HUES64 (cell line): ENCODE measurements around the gene USP8.
"Not testable (repeated sequence)": the region's sequence is repeated elsewhere in the genome, so short reads cannot be mapped to it uniquely, and the experiment has no call there.

Source experiments
- H3K27ac ChIP-seq: 2 replicates; pipeline ENCODE4 v1.7.0; 2013; ENCODE audit warnings: low read depth, low read length, inconsistent platforms
- H3K27me3 ChIP-seq: 2 replicates; pipeline ENCODE4 v1.6.1; 2013; ENCODE audit warnings: mild to moderate bottlenecking, low read length; ENCODE audit not compliant: insufficient read depth
- H3K36me3 ChIP-seq: 2 replicates; pipeline ENCODE4 v1.6.1; 2013; ENCODE audit warnings: mild to moderate bottlenecking, low read length; ENCODE audit not compliant: insufficient read depth
- H3K4me1 ChIP-seq: 2 replicates; pipeline ENCODE4 v1.6.1; 2013; ENCODE audit warnings: mild to moderate bottlenecking, low read length, moderate library complexity; ENCODE audit not compliant: insufficient read depth
- H3K4me3 ChIP-seq: 2 replicates; pipeline ENCODE4 v1.5.1; 2013; ENCODE audit warnings: mild to moderate bottlenecking, low read length, moderate library complexity
- H3K9ac ChIP-seq: 2 replicates; pipeline ENCODE4 v1.6.1; 2013; ENCODE audit warnings: mild to moderate bottlenecking, low read depth, low read length
- H3K9me3 ChIP-seq: 2 replicates; pipeline ENCODE4 v1.6.1; 2013; ENCODE audit warnings: low read depth, low read length; ENCODE audit not compliant: insufficient read depth
- WGBS: fragments of 150-250, 120-280 bp; methylation state at CpG from one replicate; pipeline ENCODE4 v1.1.7; 2013; ENCODE audit warnings: missing lambda C conversion rate; 5-methylcytosine and 5-hydroxymethylcytosine counted together

Gene USP8

GRCh38 chr15:50500352-50500751 is 76.1 kb downstream of the USP8 start:
- WGBS = 96% methylated on average over 3 of the region's 3 CpGs
- Histone ChIP-seq H3K9me3 (peaks cover 2% of the 10 kb centered on the region; the same call in 1 of the 2 replicates), H3K27me3 (no peaks in the 10 kb centered on the region), H3K4me1 (no peaks in the 10 kb centered on the region), H3K9ac (no peak overlapping the region), H3K4me3 (no peak overlapping the region), H3K27ac (no peak overlapping the region), H3K36me3 (peaks cover 72% of the 10 kb centered on the region)

DNA sequence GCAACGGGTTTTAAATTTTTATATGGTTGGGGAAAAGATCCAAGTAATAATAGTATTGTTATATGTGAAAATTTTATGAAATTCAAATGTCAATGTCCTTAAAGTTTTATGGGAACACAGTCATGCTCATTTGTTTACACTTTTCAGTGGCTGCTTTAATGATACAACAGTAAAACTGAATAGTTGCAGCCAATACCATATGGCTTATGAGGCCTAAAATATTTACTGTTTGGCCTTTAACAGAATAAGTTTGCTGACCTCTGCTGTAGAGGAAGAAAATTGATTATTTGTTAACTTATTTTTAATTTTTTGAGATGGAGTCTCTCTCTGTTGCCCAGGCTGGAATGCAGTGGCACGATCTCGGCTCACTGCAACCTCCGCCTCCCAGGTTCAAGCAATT is 77.6 kb downstream of the USP8 start:
- H3K27ac ChIP-seq = no peak overlapping the region
- H3K4me3 ChIP-seq = no peak overlapping the region
- H3K9ac ChIP-seq = no peak overlapping the region
- WGBS = 94% methylated on average over 4 of the region's 4 CpGs
- H3K36me3 ChIP-seq = peaks cover 57% of the 10 kb centered on the region
- no peaks in the 10 kb centered on the region for H3K27me3 ChIP-seq
- H3K9me3 ChIP-seq = no peaks in the 10 kb centered on the region
- peaks cover 8% of the 10 kb centered on the region for H3K4me1 ChIP-seq

GRCh38 chr15:50503144-50503543 is 78.9 kb downstream of the USP8 start:
- Histone ChIP-seq H3K36me3 (peaks cover 44% of the 10 kb centered on the region), H3K4me1 (peaks cover 8% of the 10 kb centered on the region), H3K27me3 (no peaks in the 10 kb centered on the region), H3K27ac (no peak overlapping the region), H3K9me3 (no peaks in the 10 kb centered on the region), H3K9ac (no peak overlapping the region), H3K4me3 (no peak overlapping the region)
- 90% methylated on average over 7 of the region's 7 CpGs for WGBS

DNA sequence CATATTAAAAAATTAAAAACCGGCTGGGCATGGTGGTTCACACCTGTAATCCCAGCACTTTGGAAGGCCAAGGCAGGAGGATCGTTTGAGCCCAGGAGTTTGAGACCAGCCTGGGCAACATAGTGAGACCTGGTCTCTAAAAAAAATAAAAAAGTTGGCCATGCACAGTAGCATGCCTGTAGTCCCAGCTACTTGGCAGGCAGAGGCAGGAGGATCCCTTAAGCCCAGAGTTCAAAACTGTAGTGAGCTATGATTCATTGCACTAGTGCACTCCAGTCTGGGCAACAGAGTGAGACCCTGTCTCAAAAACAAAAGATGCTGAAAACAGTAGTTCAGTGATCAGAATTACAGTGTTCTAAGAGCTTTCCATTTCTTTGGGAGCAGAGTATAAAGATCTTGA is 81.5 kb downstream of the USP8 start:
- WGBS = 82% methylated on average over 2 of the region's 2 CpGs
- peaks cover 19% of the 10 kb centered on the region for H3K36me3 ChIP-seq

DNA sequence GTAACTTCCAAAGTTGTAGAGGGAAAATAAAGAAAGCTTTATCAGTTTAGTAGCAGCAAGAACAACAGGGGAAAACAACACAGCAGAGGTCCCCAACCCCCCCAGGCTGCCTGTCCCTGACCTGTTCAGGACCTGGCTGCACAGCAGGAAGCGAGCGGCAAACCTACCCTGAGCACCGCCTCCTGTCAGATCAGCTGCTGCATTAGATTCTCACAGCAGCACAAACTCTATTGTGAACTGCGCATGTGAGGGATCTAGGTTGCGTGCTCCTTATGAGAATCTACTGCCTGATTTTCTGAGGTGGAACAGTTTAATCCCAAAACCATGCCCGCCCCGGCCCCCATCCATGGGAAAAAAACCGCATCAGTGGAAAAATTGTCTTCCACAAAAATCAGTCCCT is 81.9 kb downstream of the USP8 start:
- Histone ChIP-seq H3K27me3 (no peaks in the 10 kb centered on the region), H3K4me1 (peaks cover 8% of the 10 kb centered on the region), H3K36me3 (peaks cover 14% of the 10 kb centered on the region), H3K4me3 (no peak overlapping the region), H3K27ac (no peak overlapping the region), H3K9me3 (no peaks in the 10 kb centered on the region), H3K9ac (no peak overlapping the region)
- 48% methylated on average over 8 of the region's 8 CpGs for WGBS

More for the DNA sequence above, 81.5 kb downstream of the USP8 start:
- H3K9ac ChIP-seq, H3K9me3 ChIP-seq, H3K27me3 ChIP-seq, H3K27ac ChIP-seq, H3K4me3 ChIP-seq, H3K4me1 ChIP-seq: not testable (repeated sequence)

DNA sequence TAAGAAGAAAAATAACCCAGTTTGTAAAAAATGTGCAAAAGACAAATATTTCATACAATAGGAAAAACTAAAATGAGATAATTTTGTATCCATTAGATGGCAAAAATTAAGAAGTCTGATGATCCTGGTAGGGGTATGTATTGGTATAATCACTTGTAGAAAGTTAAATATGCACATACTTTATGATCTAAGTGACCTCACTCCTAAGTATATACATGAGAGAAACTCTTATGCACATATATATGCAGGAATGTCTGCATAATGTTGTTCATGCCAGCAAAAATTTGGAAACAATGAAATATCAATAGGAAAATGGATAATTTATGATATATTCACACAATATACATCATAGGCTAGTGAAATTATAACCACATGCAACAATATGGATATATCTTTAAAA is 88.8 kb downstream of the USP8 start:
- H3K9me3 ChIP-seq = no peaks in the 10 kb centered on the region
- H3K27me3 ChIP-seq = no peaks in the 10 kb centered on the region
- no peaks in the 10 kb centered on the region for H3K36me3 ChIP-seq
- no peak overlapping the region for H3K9ac ChIP-seq
- H3K27ac ChIP-seq = no peak overlapping the region
- H3K4me1 ChIP-seq = no peaks in the 10 kb centered on the region
- no peak overlapping the region for H3K4me3 ChIP-seq

GRCh38 chr15:50519740-50520425 is 95.7 kb downstream of the USP8 start:
- Histone ChIP-seq H3K36me3 (no peaks in the 10 kb centered on the region), H3K4me1 (no peaks in the 10 kb centered on the region), H3K9me3 (no peaks in the 10 kb centered on the region), H3K9ac (no peak overlapping the region), H3K27me3 (no peaks in the 10 kb centered on the region), H3K4me3 (no peak overlapping the region), H3K27ac (no peak overlapping the region)
- 95% methylated on average over 7 of the region's 7 CpGs for WGBS

GRCh38 chr15:50523851-50524251 is 99.6 kb downstream of the USP8 start:
- H3K27ac ChIP-seq = no peak overlapping the region
- H3K4me1 ChIP-seq = no peaks in the 10 kb centered on the region
- WGBS = 93% methylated on average over 5 of the region's 5 CpGs
- H3K9ac ChIP-seq = no peak overlapping the region
- H3K9me3 ChIP-seq = no peaks in the 10 kb centered on the region
- no peaks in the 10 kb centered on the region for H3K36me3 ChIP-seq
- H3K27me3 ChIP-seq = no peaks in the 10 kb centered on the region
- H3K4me3 ChIP-seq = no peak overlapping the region

DNA sequence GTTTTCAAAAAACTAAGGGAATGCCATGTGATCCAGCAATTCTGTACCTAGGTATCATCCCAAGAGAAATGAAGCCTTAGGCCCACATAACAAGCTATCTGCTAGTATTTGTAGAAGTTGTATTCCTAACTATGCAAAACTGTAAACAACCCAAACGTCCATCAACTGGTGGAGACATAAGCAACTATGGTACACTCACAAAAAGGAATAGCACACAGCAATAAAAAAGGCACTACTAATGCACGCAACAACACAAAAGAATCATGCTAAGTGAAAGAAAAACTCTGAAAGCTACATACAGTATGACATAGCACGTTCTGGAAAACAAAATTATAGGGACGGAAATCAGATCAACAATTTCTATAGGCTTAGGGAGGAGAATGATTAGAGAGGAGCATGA is 107.0 kb downstream of the USP8 start:
- Histone ChIP-seq H3K9ac (no peak overlapping the region), H3K9me3 (no peaks in the 10 kb centered on the region), H3K27ac (no peak overlapping the region), H3K27me3 (no peaks in the 10 kb centered on the region), H3K4me1 (no peaks in the 10 kb centered on the region), H3K4me3 (no peak overlapping the region), H3K36me3 (no peaks in the 10 kb centered on the region)
- 92% methylated on average over 4 of the region's 4 CpGs for WGBS

DNA sequence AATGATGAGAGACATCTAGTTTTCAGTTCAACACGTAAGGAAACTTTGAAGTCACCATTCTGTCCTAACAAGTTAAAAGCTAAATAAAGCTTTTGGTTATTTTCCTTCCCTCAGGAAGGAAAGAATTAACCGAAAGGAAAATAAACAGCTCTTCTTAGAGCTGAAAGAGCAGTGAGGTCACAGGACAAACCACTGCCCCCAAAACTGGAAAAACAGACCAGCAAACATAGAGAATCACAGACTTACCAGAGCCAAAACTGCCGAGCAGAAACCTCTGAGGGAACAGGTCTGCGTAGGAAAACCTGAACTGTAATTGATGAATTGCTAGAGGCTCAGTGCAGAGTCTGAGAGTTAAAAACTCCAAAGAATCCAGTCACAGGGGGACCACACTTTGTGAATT is 107.6 kb downstream of the USP8 start:
- no peak overlapping the region for H3K9ac ChIP-seq
- WGBS = 97% methylated on average over 4 of the region's 4 CpGs

GRCh38 chr15:50542887-50543210 is 118.6 kb downstream of the USP8 start:
- H3K4me3 ChIP-seq = no peak overlapping the region
- no peaks in the 10 kb centered on the region for H3K4me1 ChIP-seq
- 94% methylated on average over 1 of the region's 2 CpGs for WGBS
- no peak overlapping the region for H3K27ac ChIP-seq
- no peak overlapping the region for H3K9ac ChIP-seq
- no peaks in the 10 kb centered on the region for H3K36me3 ChIP-seq
- H3K9me3 ChIP-seq = no peaks in the 10 kb centered on the region
- no peaks in the 10 kb centered on the region for H3K27me3 ChIP-seq

More for the DNA sequence above, 107.6 kb downstream of the USP8 start:
- Histone ChIP-seq H3K4me3 (no peak overlapping the region), H3K36me3 (no peaks in the 10 kb centered on the region), H3K27me3 (no peaks in the 10 kb centered on the region), H3K4me1 (no peaks in the 10 kb centered on the region), H3K27ac (no peak overlapping the region), H3K9me3 (no peaks in the 10 kb centered on the region)

- Histone ChIP-seq H3K36me3 (no peaks in the 10 kb centered on the region), H3K4me3 (no peak overlapping the region), H3K27me3 (no peaks in the 10 kb centered on the region), H3K9me3 (no peaks in the 10 kb centered on the region), H3K4me1 (no peaks in the 10 kb centered on the region), H3K9ac (no peak overlapping the region), H3K27ac (no peak overlapping the region)
- WGBS = 94% methylated on average over 3 of the region's 3 CpGs
These were observed 119.4 kb downstream of the USP8 start for GRCh38 chr15:50543556-50543955.
